ENCODE measurements around the gene WDR45B.
A peak's percentile ranks its signal among the peaks of the same experiment; 100 is the strongest.

Gene WDR45B

GRCh38 chr17:82601447-82602000 lies 46.7 kb downstream of the WDR45B start:
- DNase-seq (ENCODE audit: low read depth in 2 of 3, low spot score in 1 of 3): no peak

- no peak for DNase-seq (ENCODE audit: low read depth in 2 of 3, low spot score in 1 of 3)
These were observed 47.4 kb downstream of the WDR45B start for GRCh38 chr17:82600731-82601446.

- no peak for DNase-seq (ENCODE audit: low read depth in 2 of 3, low spot score in 1 of 3)
These were observed 48.3 kb downstream of the WDR45B start for GRCh38 chr17:82599674-82600661.

- no peak for DNase-seq (ENCODE audit: low read depth in 2 of 3, low spot score in 1 of 3)
These were observed 49.8 kb downstream of the WDR45B start for GRCh38 chr17:82598256-82599119.

GRCh38 chr17:82596837-82597672 lies 51.2 kb downstream of the WDR45B start:
- DNase-seq (ENCODE audit: low read depth in 2 of 3, low spot score in 1 of 3): no peak

GRCh38 chr17:82596296-82596695 lies 51.9 kb downstream of the WDR45B start:
- no peak for DNase-seq (ENCODE audit: low read depth in 2 of 3, low spot score in 1 of 3)

- no peak for DNase-seq (ENCODE audit: low read depth in 2 of 3, low spot score in 1 of 3)
These were observed 52.4 kb downstream of the WDR45B start for GRCh38 chr17:82595893-82596292.

- no peak for DNase-seq (ENCODE audit: low read depth in 2 of 3, low spot score in 1 of 3)
These were observed 53.7 kb downstream of the WDR45B start for GRCh38 chr17:82594571-82594970.

GRCh38 chr17:82593590-82594087 lies 54.6 kb downstream of the WDR45B start:
- DNase-seq (ENCODE audit: low read depth in 2 of 3, low spot score in 1 of 3): no peak

GRCh38 chr17:82592767-82593589 lies 55.3 kb downstream of the WDR45B start:
- peak; percentile 24 to 51 (median 39) for DNase-seq (ENCODE audit: low read depth in 2 of 3, low spot score in 1 of 3)

- DNase-seq (ENCODE audit: low read depth in 2 of 3, low spot score in 1 of 3): no peak
These were observed 55.9 kb downstream of the WDR45B start for GRCh38 chr17:82592289-82592766.

GRCh38 chr17:82590881-82591539 lies 57.2 kb downstream of the WDR45B start:
- DNase-seq (ENCODE audit: low read depth in 2 of 3, low spot score in 1 of 3): no peak

GRCh38 chr17:82590216-82590615 lies 58.0 kb downstream of the WDR45B start:
- DNase-seq (ENCODE audit: low read depth in 2 of 3, low spot score in 1 of 3): no peak

- DNase-seq (ENCODE audit: low read depth in 2 of 3, low spot score in 1 of 3): no peak
These were observed 58.4 kb downstream of the WDR45B start for GRCh38 chr17:82589851-82590180.

- DNase-seq (ENCODE audit: low read depth in 2 of 3, low spot score in 1 of 3): no peak
These were observed 59.7 kb downstream of the WDR45B start for GRCh38 chr17:82588266-82589175.

GRCh38 chr17:82587234-82588086 lies 60.8 kb downstream of the WDR45B start:
- no peak for DNase-seq (ENCODE audit: low read depth in 2 of 3, low spot score in 1 of 3)

Measured in stimulated activated CD4-positive, alpha-beta T cell treated with anti-CD3 and anti-CD28 coated beads, Interleukin-12 subunit alpha, Interleukin-12 subunit beta, amount 100 ng/mL, for 48 hours (primary cell).